Right forelimb (tissue), 1 donor: ENCODE measurements around the gene CBFA2T3.

Experiments used
- DNase-seq: peaks from one replicate; pipeline ENCODE4 v3.0.0-alpha.2; 2018

CBFA2T3 gene

DNA sequence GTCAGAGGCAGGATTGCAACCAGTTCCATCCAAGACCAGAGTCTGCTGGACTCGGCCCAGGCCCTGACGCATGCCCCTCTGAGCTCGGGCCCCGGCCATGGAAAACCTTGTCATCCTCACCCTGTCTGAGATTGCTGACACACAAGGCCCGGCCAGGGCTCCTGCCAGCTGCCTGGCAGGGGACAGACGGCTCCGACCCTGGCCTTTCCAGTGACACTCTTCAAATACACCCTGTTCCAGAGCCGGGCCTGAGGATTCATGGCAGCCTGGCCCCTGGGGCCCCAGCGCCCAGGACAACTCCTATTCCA is 107.4 kb downstream of the CBFA2T3 start:
- no peak for DNase-seq

DNA sequence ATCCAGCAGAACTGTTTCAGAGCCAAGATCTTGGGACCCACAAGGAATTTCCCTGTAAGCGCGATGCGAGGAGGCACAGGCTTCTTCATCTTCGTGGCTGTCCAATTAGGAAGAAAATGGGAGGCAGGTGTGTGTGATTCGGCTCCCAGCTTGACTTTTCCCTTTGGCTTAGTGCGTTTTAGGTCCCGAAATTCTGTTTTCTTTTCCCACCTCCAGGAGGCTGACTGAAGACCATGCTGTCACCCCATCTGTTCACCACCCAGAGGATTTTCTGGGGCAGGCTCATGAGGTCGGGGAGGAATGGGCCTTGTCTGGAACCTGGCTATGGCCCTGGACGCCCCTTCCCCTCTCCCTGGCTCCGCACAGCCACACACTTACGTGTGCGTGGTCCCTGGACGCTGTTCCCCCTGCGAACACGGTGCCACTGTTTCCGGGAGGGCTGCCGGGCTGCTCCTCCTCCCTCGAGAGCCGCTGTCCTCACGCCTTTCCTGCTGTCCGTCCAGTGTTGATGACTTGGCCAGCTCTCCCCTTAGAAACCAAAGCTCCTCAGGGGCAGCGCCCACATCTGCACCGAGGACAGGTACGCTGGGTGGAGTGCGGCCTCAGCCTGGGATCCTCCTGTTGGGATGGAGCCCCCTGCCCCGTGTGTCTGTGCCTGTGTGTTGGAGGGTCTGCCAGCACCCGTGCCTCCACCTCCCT is 107.9 kb downstream of the CBFA2T3 start:
- no peak for DNase-seq

DNA sequence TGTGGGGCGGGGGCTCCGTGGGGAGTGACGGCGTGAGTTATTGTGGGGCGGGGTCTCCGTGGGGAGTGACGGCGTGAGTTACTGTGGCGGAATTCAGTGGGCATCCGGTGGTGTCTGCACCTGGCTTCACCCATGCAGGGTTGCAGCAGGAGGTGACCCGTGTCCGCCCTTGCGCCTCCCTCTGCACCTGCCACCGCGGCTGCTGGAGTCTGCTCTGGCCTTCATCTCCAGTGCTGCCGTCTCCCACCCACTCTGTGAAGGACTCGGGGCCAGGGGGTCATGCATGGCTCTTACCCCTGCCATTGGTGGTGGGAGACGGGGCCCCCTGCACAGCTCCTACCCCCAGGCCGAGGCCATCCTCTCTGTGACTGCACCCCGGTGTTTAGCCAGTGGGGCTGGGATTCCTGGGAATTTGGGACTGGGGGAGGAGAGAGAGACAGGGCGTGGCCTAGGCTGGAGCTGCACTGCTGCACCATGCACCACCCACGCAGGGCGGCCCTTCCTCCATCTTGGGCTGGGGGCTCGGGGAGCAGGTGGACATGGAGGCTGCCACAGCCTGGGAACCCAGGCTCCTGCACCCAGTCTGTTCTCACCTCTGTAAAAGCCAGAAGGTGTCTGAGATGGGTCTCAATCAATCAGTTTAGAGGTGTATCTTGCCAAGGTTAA is 109.3 kb downstream of the CBFA2T3 start:
- DNase-seq = no peak

DNA sequence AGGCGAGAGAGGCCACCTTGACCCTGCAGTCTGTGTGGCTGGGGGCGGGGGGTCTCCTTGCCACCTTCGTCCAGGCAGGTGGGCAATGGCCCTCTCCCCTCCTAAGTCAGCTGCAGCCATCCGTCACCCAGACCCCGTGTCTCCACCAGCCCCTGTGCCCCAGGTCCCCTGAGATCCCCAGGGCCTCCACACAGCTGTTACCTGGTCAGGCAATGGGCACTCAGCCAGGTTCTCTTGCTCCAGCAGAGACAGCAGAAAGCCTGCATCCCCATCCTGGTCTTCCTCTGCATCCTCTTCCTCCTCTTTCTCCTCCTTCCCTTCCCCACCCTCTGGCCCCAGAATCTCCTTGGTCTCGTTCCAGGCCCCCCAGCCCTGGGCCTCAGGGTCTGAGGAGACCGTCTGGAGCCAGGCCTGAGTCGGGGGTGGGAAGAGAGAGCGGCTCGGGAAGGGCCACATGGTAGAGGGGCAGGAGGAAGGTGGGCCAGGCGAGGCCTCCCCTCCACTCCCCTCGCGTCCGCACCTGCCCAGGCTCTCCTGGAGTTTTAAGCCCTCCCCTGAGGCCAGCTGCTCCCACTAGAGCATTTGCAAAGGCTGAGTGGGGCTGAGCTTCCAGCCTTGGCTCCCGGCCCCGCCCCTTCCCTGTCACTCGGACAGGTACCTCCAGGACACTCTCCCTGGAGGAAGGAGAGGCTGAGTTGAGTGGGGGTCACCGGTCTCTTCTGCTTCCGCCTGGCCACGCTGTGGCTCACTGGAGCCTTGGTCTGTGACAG is 110.7 kb downstream of the CBFA2T3 start, which contains the start of gene PABPN1L:
Gene PABPN1L (minus strand): TSS at position 510 of the 770 bp plus-strand sequence. CDS start 54 bp downstream, at position 456.
- no peak for DNase-seq

DNA sequence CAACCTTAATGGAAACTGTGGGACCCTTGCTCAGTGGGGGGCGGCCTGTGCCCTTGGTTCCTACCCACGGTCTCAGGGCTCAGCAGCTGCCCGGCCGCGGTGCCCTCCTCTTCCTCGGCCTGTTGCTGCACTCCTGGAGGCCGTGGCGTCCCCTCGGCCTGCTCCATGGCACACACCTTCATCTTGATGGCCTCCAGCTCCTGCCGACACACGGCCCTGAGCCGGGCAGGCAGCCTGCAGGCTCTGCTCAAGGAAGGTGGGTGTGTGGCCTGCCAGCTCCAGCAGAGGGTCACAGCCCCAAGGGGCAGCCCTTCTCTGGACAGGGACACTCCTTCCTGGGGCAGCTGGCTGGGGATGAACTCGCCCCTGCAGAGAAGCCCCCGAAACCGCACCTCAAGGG is 111.3 kb downstream of the CBFA2T3 start:
- DNase-seq = no peak

DNA sequence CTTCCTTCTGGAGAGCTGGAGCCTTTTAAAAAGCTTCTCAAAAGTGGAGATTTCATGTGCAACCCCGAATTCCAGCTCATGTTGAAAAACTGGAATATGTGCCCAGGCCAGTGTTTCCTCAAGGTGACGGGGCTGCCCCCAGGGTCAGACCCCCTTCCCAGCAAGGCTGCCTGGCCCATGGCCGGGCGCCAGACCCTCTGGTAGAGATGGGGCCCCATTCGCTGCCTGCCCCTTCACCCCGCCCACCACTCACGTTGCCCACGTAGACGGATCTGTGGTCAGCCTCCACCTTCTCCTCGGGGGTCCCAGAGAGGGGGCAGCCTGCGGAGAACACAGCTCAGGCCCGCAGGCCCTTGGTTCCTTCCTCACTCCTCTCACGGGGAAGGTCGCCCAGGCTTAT is 111.7 kb downstream of the CBFA2T3 start:
- DNase-seq = no peak

DNA sequence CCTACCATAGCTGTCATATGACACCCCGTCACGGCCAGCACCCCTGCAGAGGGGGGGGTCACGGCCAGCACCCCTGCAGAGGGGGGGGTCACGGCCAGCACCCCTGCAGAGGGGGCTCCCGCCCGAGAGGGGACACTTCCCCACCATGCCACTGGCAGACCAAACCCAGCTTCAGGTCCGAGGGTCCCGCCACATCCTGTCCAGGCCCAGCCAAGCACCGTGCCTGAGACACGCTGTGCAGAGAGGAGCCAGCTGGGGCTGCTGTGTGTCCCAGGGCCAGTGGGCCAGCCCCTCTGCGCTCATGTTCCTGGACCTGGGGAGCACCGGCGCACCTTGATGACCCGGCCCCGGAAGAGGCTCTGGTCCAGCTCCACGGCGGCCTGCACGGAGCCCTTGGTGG is 112.5 kb downstream of the CBFA2T3 start:
- no peak for DNase-seq

DNA sequence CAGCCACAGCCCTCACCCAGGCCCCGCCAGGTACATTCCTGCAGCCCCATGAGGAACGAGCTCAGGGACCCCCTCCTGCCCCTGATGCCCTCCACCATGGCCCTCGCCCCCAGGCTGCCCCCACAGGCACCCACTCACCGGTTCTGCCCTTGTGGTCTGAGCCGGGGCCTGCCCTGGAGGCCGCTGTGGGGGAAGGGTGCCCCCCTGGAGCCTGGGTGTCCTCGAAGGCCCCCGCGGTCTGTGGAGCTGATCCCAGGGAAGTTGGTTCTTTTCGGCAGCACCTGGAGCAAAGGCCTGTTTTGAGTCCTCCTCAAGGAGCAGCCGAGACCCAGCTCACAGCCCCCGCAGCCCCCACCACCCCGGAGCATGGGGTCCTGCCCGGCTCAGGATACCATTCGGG is 112.9 kb downstream of the CBFA2T3 start:
- DNase-seq = no peak

DNA sequence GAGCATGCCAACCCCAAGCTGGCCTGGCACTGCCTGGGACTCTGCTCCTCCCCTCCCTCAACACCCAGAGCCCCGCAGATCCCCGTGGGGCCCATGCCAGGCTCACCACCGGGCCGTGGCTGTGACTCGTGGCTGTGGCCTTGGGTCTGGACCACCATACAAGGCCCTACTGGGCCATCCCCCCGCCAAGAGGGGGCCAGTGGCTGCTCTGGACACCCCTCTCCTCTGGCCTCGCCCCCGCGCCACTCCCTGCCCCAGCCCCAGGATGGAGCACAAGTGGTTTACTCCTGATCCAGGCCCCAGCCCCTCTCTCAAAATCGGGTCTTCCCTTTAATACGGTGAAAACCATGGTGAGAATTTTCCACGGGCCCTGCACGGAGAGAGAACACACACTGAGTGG is 113.6 kb downstream of the CBFA2T3 start:
- DNase-seq = no peak

DNA sequence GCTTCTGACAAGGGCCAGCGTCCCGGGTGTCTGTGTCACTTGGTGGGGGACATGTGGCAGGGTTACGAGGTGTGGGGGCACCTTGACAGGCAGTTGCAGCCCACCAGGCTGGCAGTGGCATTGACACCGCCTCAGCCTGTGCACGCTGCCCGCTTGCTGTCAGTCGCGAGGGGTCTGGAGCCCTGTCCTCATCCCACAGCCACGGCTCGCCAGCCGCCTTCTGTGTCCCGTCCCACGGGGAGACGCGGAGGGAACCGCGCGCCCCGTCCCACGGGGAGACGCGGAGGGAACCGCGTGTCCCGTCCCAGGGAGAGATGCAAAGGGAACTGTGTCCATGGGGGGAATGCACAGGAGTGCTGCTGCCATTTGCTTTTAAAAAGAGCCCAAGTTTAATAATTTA is 114.0 kb downstream of the CBFA2T3 start:
- no peak for DNase-seq

DNA sequence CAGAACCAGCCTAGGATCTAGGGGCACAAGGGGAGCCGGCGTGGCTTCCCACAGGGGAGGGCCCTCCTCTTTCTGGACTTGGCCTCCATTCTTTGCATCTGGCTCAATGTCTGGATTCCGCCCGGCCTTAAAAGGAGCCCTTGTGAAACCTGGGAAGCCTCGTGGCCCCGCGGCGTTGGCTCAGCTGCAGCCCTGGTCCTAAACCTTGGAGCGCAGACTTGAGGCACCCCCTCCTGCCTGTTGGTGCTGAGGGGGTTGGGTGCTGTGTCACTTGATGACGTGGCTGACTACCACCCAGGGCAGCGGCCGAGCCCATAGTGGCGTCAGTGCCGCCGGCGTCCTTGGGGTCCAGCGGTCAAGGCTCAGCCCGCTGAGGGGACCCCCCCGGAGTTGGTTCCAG is 115.6 kb downstream of the CBFA2T3 start:
- no peak for DNase-seq

DNA sequence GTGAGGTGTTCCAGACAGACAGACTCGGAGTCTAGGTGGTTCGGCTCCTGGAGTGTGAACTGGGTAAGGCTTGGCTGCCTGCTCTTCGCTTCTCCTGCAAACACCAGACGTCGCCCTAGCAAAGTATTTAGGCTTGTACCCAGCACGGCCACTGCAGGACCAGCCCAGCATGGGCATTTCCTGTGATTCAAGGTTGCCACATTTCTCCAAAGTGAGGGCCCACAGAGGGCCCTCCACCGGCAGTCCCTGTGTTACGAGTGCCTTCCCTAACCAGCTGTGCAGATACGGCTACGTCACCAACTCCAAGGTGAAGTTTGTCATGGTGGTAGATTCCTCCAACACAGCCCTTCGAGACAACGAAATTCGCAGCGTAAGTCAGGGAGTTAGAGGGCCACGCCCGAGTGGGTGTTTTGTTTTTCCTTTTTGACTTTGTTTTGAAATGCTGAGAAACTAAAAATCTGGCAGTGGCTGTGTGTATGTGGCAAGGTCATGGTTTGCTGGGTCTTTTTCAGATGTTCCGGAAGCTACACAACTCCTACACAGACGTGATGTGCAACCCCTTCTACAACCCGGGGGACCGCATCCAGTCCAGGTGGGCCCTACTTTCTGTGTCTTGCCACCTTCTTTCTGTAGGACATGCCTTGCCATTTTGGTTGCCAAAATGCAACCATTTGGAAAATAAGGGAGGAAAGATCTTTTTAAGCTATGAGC is 117.5 kb downstream of the CBFA2T3 start:
- no peak for DNase-seq

DNA sequence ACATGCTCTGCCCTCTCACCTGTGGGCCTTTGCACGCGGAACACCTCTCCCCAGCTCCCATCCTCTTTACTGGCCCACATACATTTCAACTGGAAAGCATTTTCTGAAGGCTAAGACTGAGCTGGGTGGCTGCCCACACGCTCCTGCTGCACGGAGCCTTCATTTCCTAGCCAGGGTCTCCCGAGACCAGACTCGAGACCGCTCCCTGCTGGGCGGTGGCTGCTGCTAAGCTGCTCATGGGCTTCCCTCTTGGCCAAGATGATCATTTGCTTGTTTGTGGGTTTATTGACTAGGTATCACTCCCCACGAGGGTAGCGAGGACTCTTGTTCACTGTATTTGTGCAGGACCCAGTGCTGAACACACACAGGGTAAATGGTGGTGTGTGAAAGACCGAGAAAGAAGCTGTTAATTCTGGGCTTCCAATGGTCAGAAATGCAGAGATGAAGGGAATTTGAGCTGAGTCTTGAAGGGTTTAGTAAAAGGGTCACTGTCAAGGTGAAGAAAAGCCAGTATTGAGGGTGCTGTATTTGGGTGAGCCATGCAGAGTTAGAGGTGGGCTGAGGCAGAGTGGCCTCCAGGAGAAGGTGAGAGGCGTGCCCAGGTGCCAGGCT is 119.2 kb downstream of the CBFA2T3 start:
- DNase-seq = peak; percentile 72

DNA sequence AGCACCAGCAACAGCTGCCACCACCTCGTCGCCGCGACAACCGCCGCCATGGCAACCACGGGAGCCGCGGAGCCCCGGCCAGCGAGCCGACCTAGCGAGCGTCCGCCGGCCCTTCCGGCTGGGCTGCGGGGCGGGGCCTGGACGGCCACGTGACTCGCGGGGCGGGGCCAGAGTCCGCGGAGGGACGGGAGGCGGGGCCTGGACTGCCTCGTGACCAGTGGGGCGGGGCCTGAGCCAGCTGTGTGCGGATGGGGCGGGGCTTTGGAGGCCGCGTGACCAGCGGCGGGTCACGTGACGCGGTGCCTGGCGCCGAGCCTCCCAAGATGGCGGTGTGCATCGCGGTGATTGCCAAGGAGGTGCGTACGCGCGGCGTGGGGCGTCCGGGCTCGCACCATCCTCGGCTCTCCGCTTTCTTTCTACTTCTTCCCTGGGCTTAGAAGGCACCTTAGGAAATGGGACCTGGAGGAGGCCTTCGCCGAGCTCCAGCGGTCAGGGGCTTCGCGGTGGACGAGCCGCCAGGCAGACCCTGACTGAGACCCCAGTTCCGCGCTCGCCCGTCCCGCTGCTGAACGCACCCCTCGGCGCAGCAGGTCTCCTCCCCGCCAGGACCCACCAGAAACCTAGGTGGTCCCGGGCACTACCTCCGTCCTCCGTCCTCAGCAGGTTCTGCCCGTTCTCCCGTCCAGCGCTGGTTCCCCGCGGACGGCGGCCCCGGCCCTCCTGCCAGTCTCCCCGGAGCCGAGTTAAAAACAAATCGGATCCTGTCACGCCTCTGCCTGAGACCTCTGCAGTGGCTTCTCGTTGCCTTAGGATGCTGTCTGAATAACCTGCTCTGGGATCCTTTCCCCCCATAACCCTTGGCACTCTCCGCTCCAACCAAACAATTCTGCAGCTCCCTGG is 119.9 kb downstream of the CBFA2T3 start, which contains the start of the genes GALNS and TRAPPC2L:
Gene GALNS (minus strand): TSS at position 120 of the 900 bp plus-strand sequence. CDS start 70 bp downstream, at position 50.
Gene TRAPPC2L (plus strand): TSS at position 300 of the 900 bp plus-strand sequence. CDS start 24 bp downstream, at position 324.
- peak; percentile 99 for DNase-seq

DNA sequence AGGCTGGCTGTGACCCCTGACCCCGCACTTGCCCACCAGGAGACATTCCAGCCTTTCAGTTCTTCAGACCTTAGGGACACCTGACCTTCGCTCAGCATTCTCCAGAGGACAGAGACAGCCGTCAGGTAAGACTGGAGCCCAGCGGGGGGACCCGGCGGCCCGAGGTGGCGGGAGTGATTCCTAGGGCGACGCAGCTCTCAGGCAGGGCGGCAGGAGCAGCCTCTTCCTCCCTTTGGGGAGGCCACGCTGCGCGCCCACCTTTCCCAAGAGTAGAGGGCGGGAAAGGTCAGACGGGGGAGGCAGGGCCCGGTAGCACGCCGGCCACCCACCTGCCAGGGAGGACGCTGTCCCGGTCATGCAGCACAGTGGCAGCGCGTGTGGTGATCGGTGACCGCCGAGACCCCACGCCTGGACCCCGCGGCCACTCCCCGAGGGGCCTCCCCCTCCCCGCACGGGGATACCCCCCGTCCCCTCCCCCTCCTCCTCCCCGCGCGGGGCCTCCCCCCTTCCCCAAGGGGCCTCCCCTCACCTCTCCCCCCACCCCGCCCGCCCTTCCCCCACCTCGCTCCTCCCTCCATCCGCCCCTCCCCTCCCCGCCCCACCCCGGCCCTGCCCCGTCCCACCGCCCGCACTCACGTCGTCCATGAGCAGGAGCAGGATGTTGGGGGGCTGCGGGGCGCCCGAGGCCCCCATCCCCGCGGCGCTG is 120.7 kb downstream of the CBFA2T3 start:
- DNase-seq = no peak

DNA sequence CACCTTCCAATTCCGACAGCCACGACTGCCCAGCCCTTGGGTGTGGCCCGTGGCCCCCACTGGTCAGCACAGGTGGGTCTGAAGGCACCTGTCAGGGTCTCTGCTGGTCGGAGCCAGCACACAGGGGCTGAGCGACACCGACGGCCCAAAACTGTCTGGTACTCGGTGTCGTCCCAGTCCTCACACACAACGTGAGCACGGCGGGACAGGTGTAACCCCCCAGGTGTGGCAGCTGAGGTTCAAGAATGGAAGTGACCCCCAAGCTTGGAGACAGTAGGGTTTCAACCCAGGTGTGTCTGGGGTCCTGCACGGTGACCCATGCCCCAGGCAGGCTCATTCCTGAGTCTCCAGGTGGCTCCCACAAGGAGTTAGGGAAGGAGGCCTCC is 121.3 kb downstream of the CBFA2T3 start:
- DNase-seq = no peak

DNA sequence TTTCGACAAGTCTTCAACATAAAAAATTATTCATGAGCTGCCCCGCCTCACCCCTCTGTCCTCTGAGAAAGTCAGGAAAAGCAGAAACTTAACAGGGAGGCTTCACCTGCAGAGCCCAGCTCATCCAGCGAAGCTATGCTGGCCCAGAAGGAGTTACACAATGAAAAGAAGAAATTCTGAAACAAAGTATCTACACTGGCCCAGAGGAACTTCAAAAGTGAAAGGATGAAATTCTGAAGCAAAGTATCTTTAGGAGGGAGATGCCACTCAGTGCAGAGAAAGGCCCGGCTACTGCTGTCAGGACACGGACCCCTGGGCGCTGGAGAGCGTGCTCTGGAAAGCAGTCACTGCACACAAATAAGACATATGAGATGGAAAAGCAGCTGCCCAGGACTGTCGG is 121.8 kb downstream of the CBFA2T3 start:
- DNase-seq = no peak

DNA sequence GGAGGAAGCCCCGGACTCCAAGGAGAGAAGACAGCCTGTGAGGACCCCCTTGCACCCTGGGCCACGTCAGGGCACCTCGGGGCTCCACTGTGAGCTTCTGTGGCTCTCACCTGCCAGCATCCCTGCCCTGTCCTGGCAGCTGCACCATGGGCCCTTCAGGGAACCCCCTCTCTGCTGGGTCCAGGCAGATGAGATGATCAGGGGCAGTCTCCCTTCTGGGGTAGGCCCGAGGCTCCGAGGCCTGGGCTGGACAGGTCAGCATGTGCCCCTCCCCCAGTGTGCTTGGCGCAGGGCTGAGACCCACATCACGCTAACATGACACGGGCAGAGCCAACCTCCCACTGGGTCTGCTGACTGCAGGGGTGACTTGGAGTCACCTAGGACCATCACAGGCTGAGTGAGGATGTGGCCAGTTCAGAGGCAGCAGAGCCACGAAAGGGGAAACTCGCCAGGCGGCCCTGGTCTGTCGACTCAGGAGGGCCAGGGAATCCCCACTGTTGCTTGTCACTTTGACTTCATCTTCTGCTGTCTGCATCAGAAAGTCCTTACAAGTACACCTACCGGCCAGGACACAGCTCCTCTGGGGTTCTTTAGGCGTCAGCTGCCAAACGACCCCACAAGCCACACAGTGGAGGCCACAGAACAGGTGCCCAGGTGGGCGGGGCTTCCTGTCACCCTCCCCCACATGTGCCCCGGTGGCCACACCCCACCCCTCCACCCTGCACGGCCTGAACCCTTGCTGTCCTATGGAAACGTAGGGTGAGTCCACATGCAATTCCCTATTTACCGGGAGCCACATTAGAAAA is 122.5 kb downstream of the CBFA2T3 start:
- no peak for DNase-seq

DNA sequence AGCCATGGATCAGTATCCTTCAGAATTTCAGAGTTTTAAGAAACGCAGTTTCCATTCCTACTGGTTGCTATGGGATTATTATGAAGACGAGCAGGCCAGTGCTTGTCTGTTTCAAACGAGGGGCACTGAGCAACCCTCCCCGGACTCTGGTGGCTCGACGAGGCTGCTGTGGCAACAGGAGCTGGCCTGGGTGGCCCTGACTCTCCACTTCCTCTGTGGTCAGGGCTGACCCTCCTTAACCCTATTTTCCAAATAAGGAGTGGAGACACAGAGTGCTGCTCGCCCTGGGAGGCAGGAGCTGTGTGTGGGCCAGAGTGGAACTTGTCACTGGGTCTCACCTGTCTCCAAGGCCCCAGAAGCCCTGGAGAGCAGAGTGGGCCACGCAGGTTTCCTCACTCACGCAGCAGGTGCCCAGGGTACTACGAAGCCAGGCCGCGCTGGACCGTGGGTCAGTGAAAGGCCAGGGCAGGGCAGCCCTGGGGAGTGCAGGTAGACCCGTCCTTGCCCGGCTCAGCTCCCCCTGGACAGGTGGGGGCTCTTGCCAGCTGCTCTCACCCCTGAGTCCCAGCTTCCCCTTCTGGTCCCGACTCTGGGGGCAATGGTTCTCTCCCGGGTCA is 123.6 kb downstream of the CBFA2T3 start:
- no peak for DNase-seq

DNA sequence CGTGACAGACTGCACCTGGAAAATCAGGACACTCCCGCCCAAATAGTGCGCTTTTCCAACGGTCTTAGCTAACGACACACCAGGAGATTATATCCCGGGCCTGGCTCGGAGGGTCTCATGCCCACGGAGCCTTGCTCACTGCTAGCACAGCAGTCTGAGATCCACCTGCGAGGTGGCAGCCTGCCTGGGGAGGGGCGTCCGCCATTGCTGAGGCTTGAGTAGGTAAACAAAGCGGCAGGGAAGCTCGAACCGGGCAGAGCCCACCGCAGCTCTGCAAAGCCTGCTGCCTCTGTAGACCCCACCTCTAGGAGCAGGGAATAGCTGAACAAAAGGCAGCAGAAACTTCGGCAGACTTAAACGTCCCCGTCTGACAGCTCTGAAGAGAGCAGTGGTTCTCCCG is 125.4 kb downstream of the CBFA2T3 start:
- DNase-seq = no peak
